ENCODE data around the gene SLC22A14. TPM values are rescaled to one million over a fixed set of nuclear protein-coding genes. Genes with fewer than 3 reads are reported as not detected.

Gene SLC22A14
- total and polyA plus RNA-seq, 9 of the 15 experiments (the other 6 are each of a cell fraction or from before 2014, with no cell fraction given) = 0.03 to 0.07 TPM; not detected in 7

DNA sequence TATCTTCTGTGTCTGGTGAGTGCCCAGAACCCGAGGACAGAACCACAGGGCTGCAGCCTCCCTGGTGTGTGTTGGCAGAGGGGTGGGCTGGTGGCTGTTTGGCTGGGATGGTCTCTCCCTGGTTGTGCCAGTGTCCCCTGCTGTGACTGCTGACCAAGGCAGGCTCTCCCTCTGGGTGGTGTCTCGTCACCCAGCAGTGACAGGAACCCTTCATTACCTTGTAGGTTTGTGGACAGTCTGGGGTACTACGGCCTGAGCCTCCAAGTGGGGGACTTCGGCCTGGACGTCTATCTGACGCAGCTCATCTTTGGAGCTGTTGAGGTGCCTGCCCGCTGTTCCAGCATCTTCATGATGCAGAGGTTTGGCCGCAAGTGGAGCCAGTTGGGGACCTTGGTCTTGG lies 6.4 kb upstream of the SLC22A14 start:
- WGBS (ENCODE audit: insufficient coverage, low coverage, missing lambda C conversion rate) = 57% methylated on average over 8 of the region's 8 CpGs
- POLR2A ChIA-PET = interaction anchor here (0.8 to 0.9 kb wide), 2 partner anchors 11 to 19 kb away, joined by 3 read pairs; no protein-coding TSS in a partner anchor
- Histone ChIP-seq H3K9ac (ENCODE audit: insufficient read depth in 1 of 2, low read depth in 2 of 2, low read length in 2 of 2) (peak overlapping the region in 1 of 2 experiments; percentile 47; a peak in 1 of 4 replicates), H3K4me2 (ENCODE audit: insufficient read depth, low read length) (no peak overlapping the region), H3K9me1 (ENCODE audit: control insufficient read depth, insufficient read depth, low read length) (peaks cover 3% of the 10 kb centered on the region), H3K9me3 (replicated peaks; ENCODE audit: control insufficient read depth, insufficient read depth, low read depth, low read length) (no peaks in the 10 kb centered on the region), H3K4me3 (no peak overlapping the region), H3K27ac (ENCODE audit: extremely low read depth, low read depth, low read length) (no peak overlapping the region), H3K27me3 (ENCODE audit: control insufficient read depth in 2 of 2, insufficient read depth in 2 of 2, low read length in 2 of 2) (no peaks in the 10 kb centered on the region; a peak in 3 of 5 replicates), H4K20me1 (replicated peaks; ENCODE audit: control insufficient read depth, insufficient read depth, low read length) (no peaks in the 10 kb centered on the region), H3K4me1 (replicated peaks in 1 of 2; ENCODE audit: control insufficient read depth in 2 of 2, insufficient read depth in 2 of 2, low read length in 2 of 2) (peaks cover 0 to 14% of the 10 kb centered on the region in 2 experiments; a peak in 2 of 5 replicates), H3K36me3 (ENCODE audit: control insufficient read depth, insufficient read depth, low read length) (no peaks in the 10 kb centered on the region), H3K79me2 (ENCODE audit: control insufficient read depth, insufficient read depth, low read length) (no peaks in the 10 kb centered on the region), H2AFZ (ENCODE audit: low read depth, low read length) (peak overlapping the region; percentile 69)
- FAIRE-seq = no peak
- no TSS peak for BruUV-seq (replicated peaks)
- CTCF ChIA-PET (ENCODE audit: low intra/inter-chr PET ratio) = no interaction called here
- DNase-seq (ENCODE audit: extremely low read depth in 1 of 4, low spot score in 3 of 4) = no peak
- TF ChIP-seq GTF2E2 (tag; IDR thresholded peaks at IDR 0.05) (no peak), ZNF395 (CRISPR knock-in tag; IDR thresholded peaks at IDR 0.05) (0 out of 2 replicates have a peak, but pooled peaks have one; percentile 41), ZNF140 (CRISPR knock-in tag; IDR thresholded peaks at IDR 0.05) (no peak), SRSF9 (IDR thresholded peaks at IDR 0.05; ENCODE audit: borderline replicate concordance, low read depth, low read length) (no peak), ZNF174 (CRISPR knock-in tag; IDR thresholded peaks at IDR 0.05) (no peak), MAFK (IDR thresholded peaks at IDR 0.05; ENCODE audit: low read length) (no peak), SAP30 (IDR thresholded peaks at IDR 0.05; ENCODE audit: borderline replicate concordance, insufficient read depth, low read depth, low read length, poor library complexity, severe bottlenecking) (no peak), ZNF124 (CRISPR knock-in tag; IDR thresholded peaks at IDR 0.05) (no peak)
- peak; percentile 23 for ATAC-seq
- in situ Hi-C loops (cut with MboI) (no loop called here), intact Hi-C loops (cut with micrococcal nuclease) (no loop called here)

All from K562 (cell line).